C4-2B (cell line): ENCODE results near the gene PTPRN2.

Experiments
- ZFX ChIP-seq: fragments of 450-650 bp; IDR thresholded peaks from 2 replicates; pipeline ENCODE4 v1.6.1; 2017
- TF ChIP-seq, protein P1 (sequence below): fragments of 450-650 bp; conservative IDR thresholded peaks from 2 replicates; pipeline ENCODE4 v1.5.1; 2017; ENCODE audit warnings: mild to moderate bottlenecking

DNA sequence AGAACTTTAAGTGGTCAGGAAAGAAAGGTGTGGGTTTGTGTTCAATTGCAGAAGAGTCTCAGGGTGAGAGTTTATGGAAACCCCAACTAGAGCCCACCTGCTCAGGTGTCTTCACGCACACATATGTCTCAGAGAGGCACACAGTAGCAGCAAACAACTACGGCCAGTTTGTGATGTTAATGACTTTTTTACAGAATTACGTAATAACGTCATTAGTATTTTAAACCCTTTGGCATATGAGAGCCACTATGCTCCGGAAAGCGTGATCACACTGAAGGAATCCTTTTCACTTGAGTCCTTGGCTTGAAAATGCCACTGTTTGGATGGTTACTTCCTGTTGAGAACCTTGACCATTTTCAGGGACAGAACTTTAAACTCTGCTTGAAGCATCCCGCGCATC, 204.0 kb downstream of the PTPRN2 start:
- TF ChIP-seq, protein P1, sequence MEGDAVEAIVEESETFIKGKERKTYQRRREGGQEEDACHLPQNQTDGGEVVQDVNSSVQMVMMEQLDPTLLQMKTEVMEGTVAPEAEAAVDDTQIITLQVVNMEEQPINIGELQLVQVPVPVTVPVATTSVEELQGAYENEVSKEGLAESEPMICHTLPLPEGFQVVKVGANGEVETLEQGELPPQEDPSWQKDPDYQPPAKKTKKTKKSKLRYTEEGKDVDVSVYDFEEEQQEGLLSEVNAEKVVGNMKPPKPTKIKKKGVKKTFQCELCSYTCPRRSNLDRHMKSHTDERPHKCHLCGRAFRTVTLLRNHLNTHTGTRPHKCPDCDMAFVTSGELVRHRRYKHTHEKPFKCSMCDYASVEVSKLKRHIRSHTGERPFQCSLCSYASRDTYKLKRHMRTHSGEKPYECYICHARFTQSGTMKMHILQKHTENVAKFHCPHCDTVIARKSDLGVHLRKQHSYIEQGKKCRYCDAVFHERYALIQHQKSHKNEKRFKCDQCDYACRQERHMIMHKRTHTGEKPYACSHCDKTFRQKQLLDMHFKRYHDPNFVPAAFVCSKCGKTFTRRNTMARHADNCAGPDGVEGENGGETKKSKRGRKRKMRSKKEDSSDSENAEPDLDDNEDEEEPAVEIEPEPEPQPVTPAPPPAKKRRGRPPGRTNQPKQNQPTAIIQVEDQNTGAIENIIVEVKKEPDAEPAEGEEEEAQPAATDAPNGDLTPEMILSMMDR: no peak
- no peak for TF ChIP-seq ZFX
